Gastrocnemius medialis (tissue), 4 donors: ENCODE results near the gene MLLT10.

Experiments
- POLR2A ChIP-seq, 2 donors: fragments of 450-650 bp; IDR thresholded peaks; one replicate each; pipeline ENCODE4 v1.6.1; 2017; ENCODE audit warnings: antibody characterized with exemption in 2 of 2, mild to moderate bottlenecking in 2 of 2, moderate library complexity in 2 of 2
- TF ChIP-seq, protein P1 (sequence below), 5 experiments: fragments of 450-650 bp in 3 of 5; fragments of 200-600 bp in 2 of 5; sonication (generic) in 2 of 5; IDR thresholded peaks in 4 of 5; conservative IDR thresholded peaks in 1 of 5; 1 replicate in 4 of 5; 2 replicates in 1 of 5; pipeline ENCODE4 v1.5.1; 2016 to 2019; ENCODE audit warnings: antibody characterized with exemption in 5 of 5, mild to moderate bottlenecking in 3 of 5, moderate library complexity in 3 of 5

DNA sequence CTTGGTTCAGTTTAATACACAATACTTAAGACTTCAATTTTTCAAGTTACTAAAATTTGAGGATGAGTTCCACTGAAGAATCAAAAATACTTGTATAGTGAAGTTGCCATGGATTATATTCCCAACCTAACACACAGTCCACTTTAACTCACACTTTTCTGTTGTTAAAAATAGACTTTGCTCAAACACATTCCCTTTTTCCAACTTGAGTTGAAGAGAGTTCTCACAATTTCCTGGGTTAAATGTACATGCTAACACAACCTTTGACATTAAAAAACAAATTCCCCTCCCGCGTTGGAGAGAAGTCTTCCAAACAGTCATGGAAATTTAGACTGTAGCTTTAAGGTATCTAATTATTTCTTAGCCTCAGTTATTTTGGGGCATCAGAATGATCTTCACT, 35.7 kb upstream of the MLLT10 start:
- TF ChIP-seq, protein P1, sequence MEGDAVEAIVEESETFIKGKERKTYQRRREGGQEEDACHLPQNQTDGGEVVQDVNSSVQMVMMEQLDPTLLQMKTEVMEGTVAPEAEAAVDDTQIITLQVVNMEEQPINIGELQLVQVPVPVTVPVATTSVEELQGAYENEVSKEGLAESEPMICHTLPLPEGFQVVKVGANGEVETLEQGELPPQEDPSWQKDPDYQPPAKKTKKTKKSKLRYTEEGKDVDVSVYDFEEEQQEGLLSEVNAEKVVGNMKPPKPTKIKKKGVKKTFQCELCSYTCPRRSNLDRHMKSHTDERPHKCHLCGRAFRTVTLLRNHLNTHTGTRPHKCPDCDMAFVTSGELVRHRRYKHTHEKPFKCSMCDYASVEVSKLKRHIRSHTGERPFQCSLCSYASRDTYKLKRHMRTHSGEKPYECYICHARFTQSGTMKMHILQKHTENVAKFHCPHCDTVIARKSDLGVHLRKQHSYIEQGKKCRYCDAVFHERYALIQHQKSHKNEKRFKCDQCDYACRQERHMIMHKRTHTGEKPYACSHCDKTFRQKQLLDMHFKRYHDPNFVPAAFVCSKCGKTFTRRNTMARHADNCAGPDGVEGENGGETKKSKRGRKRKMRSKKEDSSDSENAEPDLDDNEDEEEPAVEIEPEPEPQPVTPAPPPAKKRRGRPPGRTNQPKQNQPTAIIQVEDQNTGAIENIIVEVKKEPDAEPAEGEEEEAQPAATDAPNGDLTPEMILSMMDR (IDR thresholded peaks at IDR 0.05 in 4 of 5, conservative IDR thresholded peaks at IDR 0.05 in 1 of 5): no peak
- no peak for TF ChIP-seq POLR2A (IDR thresholded peaks at IDR 0.05)
